Body of pancreas (tissue), 4 donors: ENCODE data around the gene CES2. TPM values are rescaled to one million over a fixed set of nuclear protein-coding genes. Genes with fewer than 3 reads are reported as not detected.

Experiments
- ATAC-seq: fragments of 150-250 bp; one replicate; pipeline ENCODE4 v1.9.1; 2016
- DNase-seq, 4 donors: peaks; one replicate each; pipeline ENCODE4 v3.0.0-alpha.2; 2019
- H3K27ac ChIP-seq, 4 donors: fragments of 200-600 bp; sonication (generic); 1 replicate in 3 of 4; 2 replicates in 1 of 4; pipeline versions ENCODE4 v1.5.1 to v1.6.1; 2016 to 2019; ENCODE audit warnings: mild to moderate bottlenecking in 1 of 4, mixed read lengths in 1 of 4, moderate library complexity in 1 of 4
- H3K27me3 ChIP-seq, 2 donors: fragments of 200-600 bp; sonication (generic); one replicate each; pipeline ENCODE4 v1.6.0; 2016; ENCODE audit warnings: mild to moderate bottlenecking in 1 of 2
- H3K36me3 ChIP-seq, 2 donors: fragments of 200-600 bp; sonication (generic); replicated peaks in 1 of 2; 2 replicates each; pipeline ENCODE4 v1.5.1; 2016; ENCODE audit warnings: low read depth in 2 of 2; ENCODE audit not compliant: insufficient read depth in 1 of 2
- H3K4me1 ChIP-seq: fragments of 200-600 bp; sonication (generic); one replicate; pipeline ENCODE4 v1.6.0; 2016
- H3K4me3 ChIP-seq, 2 donors: fragments of 200-600 bp; sonication (generic); 1 replicate in 1 of 2; 2 replicates in 1 of 2; pipeline ENCODE4 v1.5.1; 2016 to 2019
- H3K9me3 ChIP-seq, 3 donors: fragments of 200-600 bp; sonication (generic); 1 replicate in 2 of 3; 2 replicates in 1 of 3; pipeline ENCODE4 v1.5.1; 2016
- POLR2A ChIP-seq, 3 donors: fragments of 450-650 bp; IDR thresholded peaks; one replicate each; pipeline ENCODE4 v1.6.1; 2016; ENCODE audit warnings: antibody characterized with exemption in 3 of 3, mild to moderate bottlenecking in 2 of 3
- WGBS, 2 donors: methylation state at CpG; one replicate each; pipeline ENCODE4 v1.1.5; 2017; 5-methylcytosine and 5-hydroxymethylcytosine counted together
- intact Hi-C: fragments of 100-400 bp; cut with DNase I; formaldehyde crosslinking; loops from one replicate; pipeline ENCODE4 v1.15.1; 2023
- total RNA-seq, 2 donors: library from RNA; depleted of rRNA; stranded (reverse); fragments of >200 nt; gene quantifications; one replicate each; pipeline ENCODE4 v1.1.0, GENCODE V29; 2016
- TF ChIP-seq, protein P1 (sequence below), 7 experiments: fragments of 450-650 bp in 4 of 7; fragments of 200-600 bp in 3 of 7; sonication (generic) in 3 of 7; IDR thresholded peaks; one replicate each; pipeline ENCODE4 v1.5.1; 2016 to 2019; ENCODE audit warnings: antibody characterized with exemption in 7 of 7

CES2 gene
- total RNA-seq, 2 donors from 2014 or later, result 24.9 to 29.3 TPM

DNA sequence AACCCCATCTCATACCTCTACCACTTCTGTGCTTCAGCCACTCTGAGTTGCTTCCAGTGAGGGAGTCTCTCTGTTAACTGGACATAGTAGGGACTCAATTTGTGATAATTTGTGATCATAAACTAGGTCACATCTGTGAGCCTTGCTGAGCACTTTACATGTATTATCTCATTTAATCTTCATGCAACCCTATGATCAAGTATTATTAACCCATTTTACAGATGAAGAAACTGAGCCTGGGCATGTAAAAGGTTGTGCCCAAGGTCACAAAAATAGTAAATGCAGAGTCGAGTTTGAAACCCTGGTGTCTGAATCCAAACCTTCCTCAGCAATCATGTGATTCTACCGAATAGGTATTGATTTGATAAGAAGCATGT lies 36.4 kb upstream of the CES2 start:
- 39 to 42% methylated on average over 2 of the region's 2 CpGs for WGBS, 2 donors
- Histone ChIP-seq H3K27me3 (no peaks in the 10 kb centered on the region), H3K36me3 (no peaks in the 10 kb centered on the region), H3K4me3 (no peak overlapping the region), H3K27ac (no peak overlapping the region), H3K9me3 (no peaks in the 10 kb centered on the region), H3K4me1 (peaks cover 24% of the 10 kb centered on the region)
- TF ChIP-seq, protein P1, sequence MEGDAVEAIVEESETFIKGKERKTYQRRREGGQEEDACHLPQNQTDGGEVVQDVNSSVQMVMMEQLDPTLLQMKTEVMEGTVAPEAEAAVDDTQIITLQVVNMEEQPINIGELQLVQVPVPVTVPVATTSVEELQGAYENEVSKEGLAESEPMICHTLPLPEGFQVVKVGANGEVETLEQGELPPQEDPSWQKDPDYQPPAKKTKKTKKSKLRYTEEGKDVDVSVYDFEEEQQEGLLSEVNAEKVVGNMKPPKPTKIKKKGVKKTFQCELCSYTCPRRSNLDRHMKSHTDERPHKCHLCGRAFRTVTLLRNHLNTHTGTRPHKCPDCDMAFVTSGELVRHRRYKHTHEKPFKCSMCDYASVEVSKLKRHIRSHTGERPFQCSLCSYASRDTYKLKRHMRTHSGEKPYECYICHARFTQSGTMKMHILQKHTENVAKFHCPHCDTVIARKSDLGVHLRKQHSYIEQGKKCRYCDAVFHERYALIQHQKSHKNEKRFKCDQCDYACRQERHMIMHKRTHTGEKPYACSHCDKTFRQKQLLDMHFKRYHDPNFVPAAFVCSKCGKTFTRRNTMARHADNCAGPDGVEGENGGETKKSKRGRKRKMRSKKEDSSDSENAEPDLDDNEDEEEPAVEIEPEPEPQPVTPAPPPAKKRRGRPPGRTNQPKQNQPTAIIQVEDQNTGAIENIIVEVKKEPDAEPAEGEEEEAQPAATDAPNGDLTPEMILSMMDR (IDR thresholded peaks at IDR 0.05), result no peak
- TF ChIP-seq POLR2A (IDR thresholded peaks at IDR 0.05), result no peak
- ATAC-seq, result no peak
- intact Hi-C loops, result no loop called here
- no peak for DNase-seq

DNA sequence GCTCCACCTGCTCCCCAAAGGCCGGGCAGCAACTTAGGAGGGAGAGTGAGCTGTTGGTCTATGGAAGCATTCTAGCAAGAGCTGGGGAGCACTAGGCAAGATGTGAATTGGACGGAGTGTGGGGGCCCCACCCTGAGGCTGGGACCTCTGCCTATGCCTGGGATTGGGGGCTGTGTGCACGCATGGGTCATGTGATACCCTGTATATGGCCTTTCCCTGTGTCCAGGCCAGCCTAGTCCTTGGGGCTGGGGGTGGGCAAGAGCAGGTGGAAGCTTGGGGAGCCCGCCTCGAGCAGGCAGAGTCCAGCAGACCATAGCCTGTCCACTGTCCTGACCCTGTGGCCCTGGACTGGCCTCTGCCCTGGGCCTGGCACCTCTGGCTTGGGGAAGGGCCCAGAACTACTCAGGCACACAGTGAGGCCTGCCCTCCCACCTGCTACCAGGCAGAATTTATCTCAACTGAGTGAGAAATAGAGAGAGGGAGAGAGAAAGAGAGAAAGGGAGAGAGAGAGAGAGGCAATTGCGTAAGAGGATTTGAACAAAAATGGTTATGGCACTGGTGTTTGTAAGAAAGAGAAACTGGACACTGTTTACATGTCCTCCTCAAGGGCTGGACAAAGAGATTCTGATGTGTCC lies 35.9 kb upstream of the CES2 start:
- ATAC-seq (peak; percentile 16), DNase-seq (no peak)
- no peaks in the 10 kb centered on the region for H3K27me3 ChIP-seq
- no peaks in the 10 kb centered on the region for H3K36me3 ChIP-seq
- no peak overlapping the region for H3K4me3 ChIP-seq
- H3K27ac ChIP-seq, result peak overlapping the region in 3 of 4 donors; percentile 30 to 71 (median 31)
- 84 to 94% methylated on average over 6 of the region's 6 CpGs for WGBS, 2 donors
- peaks cover 29% of the 10 kb centered on the region for H3K4me1 ChIP-seq
- no peaks in the 10 kb centered on the region for H3K9me3 ChIP-seq
- TF ChIP-seq POLR2A (IDR thresholded peaks at IDR 0.05), result no peak
- TF ChIP-seq, protein P1 (IDR thresholded peaks at IDR 0.05), result no peak
- intact Hi-C loops, result no loop called here

DNA sequence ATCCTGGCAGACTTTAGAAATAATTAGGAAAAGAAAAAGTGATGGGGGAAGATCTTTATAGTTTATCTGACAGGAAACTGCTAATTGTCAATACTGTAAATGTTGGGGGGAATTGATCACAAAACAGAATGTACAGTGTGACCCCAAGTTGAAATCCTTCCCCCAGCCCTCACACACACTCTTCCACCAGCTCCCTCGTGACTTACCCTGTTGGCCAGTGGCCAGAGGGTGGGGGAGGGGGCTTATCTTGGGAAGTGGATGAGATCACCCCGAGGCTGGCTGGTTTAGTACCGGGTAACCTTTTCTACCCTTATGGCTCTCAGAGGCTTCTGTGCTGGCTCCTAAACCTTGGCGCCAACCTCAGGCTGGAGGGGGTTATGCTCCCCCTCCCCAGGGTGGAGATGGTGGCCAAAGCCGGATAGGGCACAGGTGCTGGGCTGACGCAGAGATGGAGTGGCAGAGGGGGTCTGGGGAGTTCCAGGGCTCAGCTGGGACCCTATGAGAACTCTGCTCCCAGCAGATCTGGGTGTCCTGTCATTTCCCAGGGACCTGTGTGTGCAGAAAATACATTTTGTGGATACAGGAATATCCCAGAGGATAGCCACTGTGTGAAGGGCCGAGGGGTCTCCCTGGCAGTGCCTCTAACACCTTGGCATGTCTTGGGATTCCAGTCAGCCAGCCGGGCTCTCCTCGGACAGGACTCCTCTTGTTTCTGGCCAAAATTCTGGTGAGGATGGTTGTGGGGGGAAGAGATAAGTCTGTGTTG lies 35.2 kb upstream of the CES2 start:
- DNase-seq (peak; percentile 88 to 93 (median 90)), ATAC-seq (peak; percentile 82)
- WGBS, 2 donors, result 23 to 24% methylated on average over 5 to 9 of the region's 9 CpGs
- no peaks in the 10 kb centered on the region for H3K27me3 ChIP-seq
- peak overlapping the region in 3 of 4 donors; percentile 44 to 71 (median 55) for H3K27ac ChIP-seq
- no peaks in the 10 kb centered on the region for H3K9me3 ChIP-seq
- peaks cover 36% of the 10 kb centered on the region for H3K4me1 ChIP-seq
- TF ChIP-seq POLR2A (IDR thresholded peaks at IDR 0.05), result peak in 2 of 3 donors; percentile 36 to 47
- TF ChIP-seq, protein P1 (IDR thresholded peaks at IDR 0.05), result no peak
- H3K36me3 ChIP-seq, result no peaks in the 10 kb centered on the region
- H3K4me3 ChIP-seq, result no peak overlapping the region
- intact Hi-C loops, result no loop called here

DNA sequence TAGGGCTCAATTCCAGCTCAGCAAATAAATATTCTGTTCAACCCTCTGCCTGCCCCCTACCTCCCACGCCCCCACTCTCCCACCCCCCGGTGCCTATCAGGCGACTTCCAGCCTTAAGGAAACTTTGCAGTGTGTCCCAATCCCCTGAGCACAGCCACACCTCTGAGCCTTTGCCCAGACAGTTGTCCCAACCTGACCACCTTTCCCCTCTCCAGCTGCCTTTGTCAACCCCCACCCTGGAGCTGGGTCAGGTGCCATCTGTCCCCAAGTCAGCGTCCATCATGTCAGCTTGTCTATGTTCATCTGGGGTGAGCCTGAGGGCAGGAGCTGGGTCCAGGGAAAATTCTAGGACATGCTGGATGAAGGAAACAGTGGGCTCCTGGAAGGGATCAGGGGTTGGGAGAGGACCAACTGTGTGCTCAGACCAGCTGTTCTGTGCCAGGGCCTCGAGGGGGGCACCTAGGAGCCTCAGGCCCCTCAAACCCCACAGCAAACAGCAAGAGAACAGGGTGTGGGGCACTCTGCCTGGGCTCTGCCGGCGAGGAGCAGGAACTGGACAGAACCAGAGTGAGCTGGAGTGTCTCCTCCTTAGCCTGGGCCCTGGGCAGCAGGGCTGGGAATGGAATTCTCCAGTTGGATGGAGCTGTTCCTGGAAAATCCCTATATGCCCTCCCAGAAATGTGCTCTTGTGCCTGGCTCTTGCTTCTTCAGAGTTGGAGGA lies 34.4 kb upstream of the CES2 start:
- Histone ChIP-seq H3K4me1 (peaks cover 43% of the 10 kb centered on the region), H3K27me3 (no peaks in the 10 kb centered on the region), H3K27ac (peak overlapping the region in 2 of 4 donors; percentile 55 to 71), H3K4me3 (no peak overlapping the region), H3K9me3 (no peaks in the 10 kb centered on the region), H3K36me3 (no peaks in the 10 kb centered on the region)
- WGBS, 2 donors, result 41 to 53% methylated on average over 6 to 7 of the region's 7 CpGs
- ATAC-seq, result no peak
- intact Hi-C loops, result no loop called here
- no peak for DNase-seq
- TF ChIP-seq, protein P1 (IDR thresholded peaks at IDR 0.05), result no peak
- TF ChIP-seq POLR2A (IDR thresholded peaks at IDR 0.05), result no peak
